ENCODE results near the gene PRKCB.

Gene PRKCB

GRCh38 chr16:24258791-24259190 is 423.0 kb downstream of the PRKCB start:
- no peak for DNase-seq

GRCh38 chr16:24262816-24263215 is 427.0 kb downstream of the PRKCB start:
- DNase-seq, result no peak
